Endothelial cell of umbilical vein (primary cell): ENCODE measurements around the gene VASH2. TPM values are rescaled to one million over a fixed set of nuclear protein-coding genes. Genes with fewer than 3 reads are reported as not detected.

Experiments used
- BruUV-seq: library from RNA; stranded (reverse); fragments of 400-500 nt; replicated peaks from 2 replicates; lab custom pipeline; 2021; lab: Mats Ljungman, UMichigan
- CTCF ChIA-PET: fragments of 300-600, 350-600 bp; sonication (Branson Sonifier 250); formaldehyde crosslinking; loops from one replicate; lab custom pipeline; 2021; ENCODE audit warnings: antibody characterized with exemption, inconsistent platforms; lab: Charles Lee
- POLR2A ChIA-PET: fragments of 300-600, 350-600 bp; sonication (Branson Sonifier 250); formaldehyde crosslinking; loops from one replicate; lab custom pipeline; 2021; ENCODE audit warnings: antibody characterized with exemption, inconsistent platforms; lab: Charles Lee
- DNase-seq: peaks from one replicate; pipeline ENCODE4 v3.0.0-alpha.2; 2011; ENCODE audit warnings: low read depth, low spot score
- FAIRE-seq: peaks from 2 replicates; lab custom pipeline; 2011; peaks lifted over from hg19 to GRCh38; lab: Jason Lieb, UNC
- H2AFZ ChIP-seq: 2 replicates; pipeline ENCODE4 v1.6.0; 2012; ENCODE audit warnings: low read depth, low read length, control low read depth, inconsistent platforms
- H3K27ac ChIP-seq: 2 replicates; pipeline ENCODE4 v1.5.1; 2011; ENCODE audit warnings: low read depth, mild to moderate bottlenecking, control low read depth, low read length, moderate library complexity; ENCODE audit not compliant: insufficient read depth
- H3K27me3 ChIP-seq, 2 experiments: 2 replicates each; pipeline versions ENCODE4 v1.6.0 to v1.6.1; 2011; ENCODE audit warnings: low read length in 2 of 2, mixed read lengths in 1 of 2; ENCODE audit not compliant: control insufficient read depth in 2 of 2, insufficient read depth in 2 of 2
- H3K36me3 ChIP-seq, 2 experiments: 2 replicates in 1 of 2; 3 replicates in 1 of 2; pipeline ENCODE4 v1.5.1; 2011; ENCODE audit warnings: low read length in 2 of 2, mild to moderate bottlenecking in 1 of 2, moderate library complexity in 1 of 2; ENCODE audit not compliant: control insufficient read depth in 2 of 2, insufficient read depth in 2 of 2; ENCODE audit errors: extremely low read depth in 1 of 2
- H3K4me1 ChIP-seq: 3 replicates; pipeline ENCODE4 v1.5.1; 2011; ENCODE audit warnings: mild to moderate bottlenecking, low read length; ENCODE audit not compliant: control insufficient read depth, insufficient read depth; ENCODE audit errors: extremely low read depth
- H3K4me2 ChIP-seq: 2 replicates; pipeline ENCODE4 v1.6.1; 2011; ENCODE audit warnings: low read length, control low read depth, mixed read lengths; ENCODE audit not compliant: insufficient read depth
- H3K4me3 ChIP-seq, 3 experiments: fragments of 200-600 bp in 1 of 3; sonication (generic), shearing (Covaris generic) in 1 of 3; replicated peaks in 1 of 3; 2 replicates each; pipeline ENCODE4 v1.5.1; 2011 to 2016; ENCODE audit warnings: control low read depth in 3 of 3, low read length in 3 of 3, mild to moderate bottlenecking in 2 of 3, inconsistent platforms in 1 of 3, low read depth in 1 of 3, moderate library complexity in 1 of 3; ENCODE audit not compliant: insufficient read depth in 1 of 3
- H3K79me2 ChIP-seq: 2 replicates; pipeline ENCODE4 v1.6.0; 2012; ENCODE audit warnings: low read length, inconsistent platforms; ENCODE audit not compliant: control insufficient read depth, insufficient read depth
- H3K9ac ChIP-seq: replicated peaks from 2 replicates; pipeline ENCODE3; 2011; ENCODE audit warnings: low read length, control low read depth; ENCODE audit not compliant: insufficient read depth; ENCODE audit errors: extremely low read depth
- H3K9me1 ChIP-seq: replicated peaks from 3 replicates; pipeline ENCODE4 v1.6.0; 2011; ENCODE audit warnings: mild to moderate bottlenecking, low read length; ENCODE audit not compliant: control insufficient read depth, insufficient read depth; ENCODE audit errors: extremely low read depth
- H3K9me3 ChIP-seq: replicated peaks from 2 replicates; pipeline ENCODE4 v1.5.1; 2012; ENCODE audit warnings: low read length, inconsistent platforms; ENCODE audit not compliant: control insufficient read depth, insufficient read depth
- H4K20me1 ChIP-seq: replicated peaks from 2 replicates; pipeline ENCODE3; 2011; ENCODE audit warnings: mild to moderate bottlenecking, low read length; ENCODE audit not compliant: control insufficient read depth, insufficient read depth; ENCODE audit errors: extremely low read depth
- CTCF ChIP-seq, 2 donors: IDR thresholded peaks; 1 replicate in 1 of 2; 2 replicates in 1 of 2; pipeline ENCODE4 v1.5.1; 2011; ENCODE audit warnings: low read length in 2 of 2, mild to moderate bottlenecking in 2 of 2, moderate library complexity in 2 of 2, control low read depth in 1 of 2, inconsistent platforms in 1 of 2, low read depth in 1 of 2; ENCODE audit not compliant: insufficient read depth in 1 of 2; ENCODE audit errors: extremely low read depth in 1 of 2
- EZH2 ChIP-seq: IDR thresholded peaks from 2 replicates; pipeline ENCODE4 v1.6.1; 2012; ENCODE audit warnings: borderline replicate concordance, low read depth, mild to moderate bottlenecking, moderate library complexity, low read length, inconsistent platforms; ENCODE audit not compliant: severe bottlenecking
- FOS ChIP-seq: IDR thresholded peaks from 2 replicates; pipeline ENCODE4 v1.6.1; 2011; ENCODE audit warnings: mild to moderate bottlenecking, low read length, moderate library complexity, borderline replicate concordance; ENCODE audit not compliant: insufficient read depth
- GATA2 ChIP-seq: IDR thresholded peaks from 2 replicates; pipeline ENCODE4 v1.7.0; 2011; ENCODE audit warnings: low read depth, mild to moderate bottlenecking, moderate library complexity, mixed read lengths, low read length; ENCODE audit not compliant: insufficient read length, insufficient read depth
- JUN ChIP-seq: IDR thresholded peaks from 2 replicates; pipeline ENCODE4 v1.6.1; 2011; ENCODE audit warnings: borderline replicate concordance, low read depth; ENCODE audit not compliant: insufficient read length, insufficient read depth
- MAX ChIP-seq: IDR thresholded peaks from 2 replicates; pipeline ENCODE4 v1.6.1; 2011; ENCODE audit not compliant: insufficient read depth, insufficient read length
- MYC ChIP-seq: IDR thresholded peaks from one replicate; pipeline ENCODE4 v1.6.1; 2011; ENCODE audit warnings: mild to moderate bottlenecking, low read depth, low read length
- POLR2A ChIP-seq: IDR thresholded peaks from 2 replicates; pipeline ENCODE4 v1.6.1; 2012; ENCODE audit warnings: low read depth, mild to moderate bottlenecking, control low read depth, low read length
- POLR2AphosphoS5 ChIP-seq: IDR thresholded peaks from 2 replicates; pipeline ENCODE4 v1.6.1; 2012; ENCODE audit warnings: low read depth, mild to moderate bottlenecking, control low read depth, low read length, moderate library complexity; ENCODE audit not compliant: insufficient read depth
- dilution Hi-C: fragments of 300-500 bp; cut with MboI; formaldehyde crosslinking; loops from one replicate; pipeline ENCODE4 v1.15.0; 2019; ENCODE audit warnings: low sequenced_read_pairs; ENCODE audit not compliant: extremely low pct_ligation_motif_present
- intact Hi-C: fragments of 100-400 bp; cut with micrococcal nuclease; formaldehyde crosslinking; loops from one replicate; pipeline ENCODE4 v1.10.0; 2022
- polyA plus RNA-seq, 4 experiments: library from polyadenylated mRNA; depleted of rRNA in 3 of 4; stranded (reverse) in 3 of 4; unstranded in 1 of 4; fragments of >200 nt; gene quantifications; 2 replicates each; pipeline versions ENCODE4 v1.2.1 to v1.2.3, GENCODE V29; 2011 to 2012; ENCODE audit warnings: missing spikeins in 1 of 4
- total RNA-seq: library from RNA; stranded (reverse); gene quantifications from 2 replicates; pipeline ENCODE4 v1.2.3, GENCODE V29; 2021

Gene VASH2
- total and polyA plus RNA-seq, 2 donors (not counting 3 experiments of a cell fraction or from before 2014, with no cell fraction given): 0.70 to 2.9 TPM

- Histone ChIP-seq H3K9me3 (no peaks in the 10 kb centered on the region), H3K4me2 (no peak overlapping the region), H3K79me2 (no peaks in the 10 kb centered on the region), H3K9ac (no peak overlapping the region), H3K36me3 (no peaks in the 10 kb centered on the region), H3K27me3 (no peaks in the 10 kb centered on the region), H3K27ac (no peak overlapping the region), H3K9me1 (no peaks in the 10 kb centered on the region), H2AFZ (no peak overlapping the region), H4K20me1 (no peaks in the 10 kb centered on the region), H3K4me1 (no peaks in the 10 kb centered on the region), H3K4me3 (no peak overlapping the region)
- DNase-seq: no peak
- no peak for FAIRE-seq
- CTCF ChIA-PET: no interaction called here
- no peak for TF ChIP-seq GATA2
- no peak for TF ChIP-seq CTCF (IDR thresholded peaks at IDR 0.05; ENCODE audit: extremely low read depth in 1 of 2, insufficient read depth in 1 of 2, low read depth in 1 of 2, low read length in 2 of 2)
- TF ChIP-seq MYC: no peak
- no peak for TF ChIP-seq JUN
- no peak for TF ChIP-seq EZH2
- TF ChIP-seq POLR2AphosphoS5: no peak
- TF ChIP-seq MAX: no peak
- no peak for TF ChIP-seq FOS
- no peak for TF ChIP-seq POLR2A
- no TSS peak for BruUV-seq
- dilution Hi-C loops: no loop called here
- intact Hi-C loops: no loop called here
- POLR2A ChIA-PET: no interaction called here
Observed at GRCh38 chr1:212973899-212974298, 23.6 kb downstream of the VASH2 start.
